Stimulated activated CD4-positive, alpha-beta T cell treated with anti-CD3 and anti-CD28 coated beads, TNF-alpha, amount 100 ng/mL, for 24 hours (primary cell): ENCODE measurements around the gene FOXI3.

Experiments
- DNase-seq, 3 experiments: peaks; one replicate each; pipeline ENCODE4 v3.0.0-alpha.2; 2020; ENCODE audit warnings: low read depth in 3 of 3

The FOXI3 gene

DNA sequence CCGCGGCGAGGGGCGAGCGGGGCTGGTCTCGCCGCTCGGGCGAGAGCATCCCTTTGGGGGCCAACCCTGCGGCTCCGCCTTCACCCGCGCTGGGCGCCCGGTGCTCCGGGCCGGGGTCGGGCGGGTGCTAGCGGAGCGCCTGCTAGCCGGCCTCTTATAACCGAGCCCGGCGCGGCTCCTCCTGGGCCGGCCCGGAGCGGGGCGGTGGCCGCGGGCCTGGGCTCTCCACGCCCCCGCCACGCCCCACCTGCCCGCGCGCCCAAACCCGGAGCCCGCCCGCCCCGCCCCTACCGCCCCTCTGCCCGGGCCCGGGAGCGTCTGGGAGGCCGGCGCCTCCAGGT is at the start of gene FOXI3:
Gene FOXI3 (minus strand): TSS at position 129 of the 341 bp plus-strand sequence. CDS start 158 bp downstream, outside the sequence.
- no peak for DNase-seq

DNA sequence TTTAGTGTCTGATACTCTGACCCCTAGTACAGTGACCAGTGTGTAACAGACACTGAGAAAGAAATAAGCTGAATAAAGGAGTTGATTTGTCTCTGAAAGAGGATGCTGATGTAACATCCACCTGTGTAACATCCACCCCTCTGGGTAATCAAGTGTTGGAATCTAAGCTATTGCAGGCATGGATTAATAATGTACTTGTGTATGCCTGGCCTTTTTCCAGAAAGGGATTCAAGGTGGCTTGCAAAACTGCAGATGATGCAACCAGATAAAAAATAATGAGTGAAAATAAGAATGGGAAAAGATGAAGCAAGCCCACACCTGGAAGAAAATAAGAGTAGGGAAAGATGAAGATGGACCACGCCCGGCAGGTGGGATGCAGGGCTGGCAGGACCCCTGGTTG is 48.2 kb upstream of the FOXI3 start:
- DNase-seq = no peak

DNA sequence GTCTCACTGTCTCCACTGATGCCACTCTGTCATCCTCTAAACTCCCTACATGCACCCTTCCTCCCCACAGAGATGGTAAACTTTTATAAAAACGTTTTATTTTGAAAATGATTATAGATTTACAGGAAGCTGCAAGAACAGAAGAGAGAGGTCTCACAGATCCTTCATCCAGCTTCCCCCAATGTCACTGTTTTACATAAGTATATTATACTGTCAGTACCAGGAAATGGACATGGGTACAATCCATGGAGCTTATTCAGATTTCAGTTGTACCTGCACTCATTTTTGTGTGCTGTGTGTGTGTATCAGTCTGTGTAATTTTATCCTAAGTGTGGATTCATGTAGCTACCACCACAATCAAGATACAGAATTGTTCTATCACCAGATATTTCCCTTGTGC is 46.7 kb upstream of the FOXI3 start:
- no peak for DNase-seq

DNA sequence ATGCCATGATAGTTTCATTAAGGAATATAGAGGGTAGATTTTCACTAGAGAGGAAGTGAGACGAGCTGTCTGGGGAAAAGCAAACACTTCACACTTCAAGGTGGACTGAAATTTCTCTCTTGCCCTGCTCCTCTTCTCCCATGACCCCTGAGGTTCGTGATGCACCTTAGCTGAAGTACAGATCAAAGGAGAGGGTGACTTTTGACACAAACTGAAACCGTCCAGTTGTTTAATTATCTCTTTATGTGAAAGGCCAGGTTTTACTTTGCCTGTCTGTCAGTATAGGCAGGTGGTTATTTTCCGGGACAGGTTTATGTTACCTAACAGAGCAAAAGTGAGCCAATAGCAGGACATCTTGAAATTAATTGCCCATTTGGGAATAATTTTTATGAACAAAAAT is 41.0 kb upstream of the FOXI3 start:
- DNase-seq = no peak

DNA sequence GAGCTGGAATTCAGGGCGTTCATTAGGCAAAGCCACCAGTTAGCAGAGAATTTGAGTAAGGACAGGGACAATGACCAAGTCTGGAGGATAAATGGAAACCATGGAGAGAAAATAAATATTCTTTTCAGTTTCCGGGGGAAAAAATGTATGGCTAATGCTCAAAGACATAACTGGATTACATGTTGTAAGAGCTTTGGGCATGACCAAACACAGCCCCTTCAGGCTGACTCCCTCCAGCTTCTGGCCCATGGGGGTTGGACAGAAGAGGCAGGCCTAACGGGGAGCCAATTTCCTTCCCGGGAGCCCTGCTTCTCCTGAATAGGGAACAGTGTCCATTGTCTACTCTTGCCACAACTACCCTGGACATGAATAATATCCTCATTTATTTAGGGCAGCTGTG is 39.5 kb upstream of the FOXI3 start:
- no peak for DNase-seq

DNA sequence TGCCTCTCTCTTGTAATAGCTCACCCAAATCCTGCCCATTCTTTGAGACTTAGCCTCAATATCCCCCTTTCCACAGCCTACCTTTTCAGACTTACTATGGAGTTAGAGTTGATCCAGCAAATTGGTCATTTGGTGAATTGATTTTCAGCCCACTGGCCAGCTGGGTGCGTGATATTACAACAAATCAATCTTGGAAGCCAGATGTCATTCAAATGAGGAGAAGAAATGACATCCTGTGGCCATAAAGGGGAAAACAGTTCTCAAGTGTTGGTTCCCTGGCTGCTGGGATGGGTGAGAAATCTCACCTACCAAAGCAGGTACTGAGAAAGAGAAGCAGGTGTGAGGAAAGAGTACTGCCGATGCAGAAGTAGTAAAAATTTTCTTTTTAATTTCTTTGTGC is 36.7 kb upstream of the FOXI3 start:
- no peak for DNase-seq

DNA sequence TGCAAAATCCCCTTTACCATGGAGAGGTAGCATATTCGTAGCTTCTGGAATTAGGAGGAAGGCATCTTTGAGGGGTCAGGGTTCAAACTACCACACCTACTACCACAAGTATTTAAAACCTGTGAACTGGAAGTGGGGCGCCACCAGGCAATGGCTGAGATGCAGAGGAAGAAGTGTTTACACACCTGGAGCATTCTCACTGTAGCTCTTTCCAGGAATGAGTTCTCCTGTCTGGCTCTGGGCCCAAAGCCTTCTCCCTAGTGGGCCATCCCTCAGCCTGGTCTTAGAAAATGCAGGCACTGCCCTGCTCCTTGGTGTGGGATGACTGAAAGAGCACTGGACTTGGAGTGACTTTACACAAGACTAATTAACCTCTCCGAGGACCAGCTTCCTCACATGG is 30.7 kb upstream of the FOXI3 start:
- DNase-seq = no peak

DNA sequence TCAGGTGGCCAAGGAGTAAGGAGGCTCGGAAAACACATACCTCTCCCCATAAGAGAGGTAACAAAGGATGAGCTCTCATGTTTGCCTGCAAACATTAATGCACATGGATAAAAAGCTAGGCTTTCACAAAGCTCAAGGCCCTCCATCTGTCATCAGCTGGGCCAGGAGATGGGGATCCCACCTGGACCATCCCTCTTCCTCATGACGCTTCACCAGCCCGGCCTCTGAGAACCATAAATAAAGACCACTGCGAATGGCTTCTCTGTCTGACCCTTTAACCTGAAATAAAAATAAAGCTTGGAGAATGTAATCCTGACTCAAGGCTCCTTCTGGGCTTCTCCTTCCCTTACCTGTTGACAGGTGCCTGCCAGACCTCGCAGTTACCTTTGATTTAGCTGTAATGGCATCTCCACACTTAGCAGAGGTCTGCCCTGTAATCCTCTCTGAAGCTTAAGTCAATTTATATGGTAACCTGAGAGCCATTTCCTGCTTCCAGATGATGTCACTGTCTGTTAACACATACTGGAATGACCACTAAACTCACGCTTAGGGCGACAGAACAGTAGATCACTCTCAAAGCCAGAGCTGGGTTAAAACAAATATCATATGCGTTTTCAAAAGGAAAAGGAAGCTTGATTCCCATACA is 29.3 kb upstream of the FOXI3 start:
- no peak for DNase-seq

DNA sequence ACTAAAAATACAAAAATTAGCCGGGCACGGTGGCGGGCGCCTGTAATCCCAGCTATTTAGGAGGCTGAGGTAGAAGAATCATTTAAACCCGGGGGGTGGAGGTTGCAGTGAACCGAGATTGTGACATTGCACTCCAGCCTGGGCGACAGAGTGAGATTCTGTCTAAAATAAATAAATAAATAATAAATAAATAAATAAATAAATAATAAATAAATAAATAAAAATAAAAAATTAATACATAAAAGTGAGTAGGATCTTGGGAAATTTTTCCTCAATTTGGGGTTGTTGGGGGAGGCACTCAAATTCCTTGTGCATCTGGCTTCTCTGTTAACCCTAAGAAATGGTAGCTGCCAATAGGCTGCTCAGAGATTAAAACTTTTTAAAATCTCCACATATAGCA is 20.3 kb upstream of the FOXI3 start:
- DNase-seq = no peak

DNA sequence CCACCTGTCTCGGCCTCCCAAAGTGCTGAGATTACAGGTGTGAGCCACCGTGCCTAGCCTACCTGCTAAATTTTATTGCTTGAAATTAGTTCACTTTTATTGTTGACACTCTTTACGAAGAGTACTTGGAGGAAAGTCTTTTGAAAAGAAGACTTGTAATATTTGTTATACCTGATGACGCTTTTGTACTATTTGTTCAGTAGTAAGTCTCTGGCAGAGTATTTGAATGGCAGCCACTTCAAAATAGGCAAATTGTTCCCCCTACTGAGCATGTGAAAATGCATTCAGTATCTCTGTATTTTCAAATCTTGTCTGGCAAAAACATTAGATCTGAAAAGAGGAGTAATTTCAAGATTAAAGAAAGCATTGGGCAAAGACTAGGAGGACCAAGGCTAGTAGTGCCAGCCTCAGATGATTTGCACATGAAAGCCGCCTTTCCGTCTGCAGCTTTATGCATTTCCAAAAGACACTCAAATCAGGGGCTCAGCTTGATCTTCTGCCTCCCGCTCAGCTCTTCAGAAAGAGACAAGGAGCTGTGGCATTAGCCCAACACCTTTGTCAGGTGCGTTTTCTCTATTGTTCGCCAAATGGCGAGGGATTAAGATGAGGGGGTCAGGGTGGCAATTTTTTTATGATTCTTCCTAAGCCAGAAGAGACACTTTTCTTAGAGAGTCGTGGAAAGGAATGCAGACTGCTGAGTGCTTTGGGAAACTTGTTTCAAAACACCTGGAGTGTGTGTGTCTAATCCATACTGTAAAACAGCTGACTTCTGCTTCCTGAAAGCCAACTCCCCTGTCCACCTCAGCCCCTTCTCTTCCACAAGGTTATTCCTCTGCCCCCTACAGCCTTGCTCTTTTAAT is 18.8 kb upstream of the FOXI3 start:
- DNase-seq = no peak

DNA sequence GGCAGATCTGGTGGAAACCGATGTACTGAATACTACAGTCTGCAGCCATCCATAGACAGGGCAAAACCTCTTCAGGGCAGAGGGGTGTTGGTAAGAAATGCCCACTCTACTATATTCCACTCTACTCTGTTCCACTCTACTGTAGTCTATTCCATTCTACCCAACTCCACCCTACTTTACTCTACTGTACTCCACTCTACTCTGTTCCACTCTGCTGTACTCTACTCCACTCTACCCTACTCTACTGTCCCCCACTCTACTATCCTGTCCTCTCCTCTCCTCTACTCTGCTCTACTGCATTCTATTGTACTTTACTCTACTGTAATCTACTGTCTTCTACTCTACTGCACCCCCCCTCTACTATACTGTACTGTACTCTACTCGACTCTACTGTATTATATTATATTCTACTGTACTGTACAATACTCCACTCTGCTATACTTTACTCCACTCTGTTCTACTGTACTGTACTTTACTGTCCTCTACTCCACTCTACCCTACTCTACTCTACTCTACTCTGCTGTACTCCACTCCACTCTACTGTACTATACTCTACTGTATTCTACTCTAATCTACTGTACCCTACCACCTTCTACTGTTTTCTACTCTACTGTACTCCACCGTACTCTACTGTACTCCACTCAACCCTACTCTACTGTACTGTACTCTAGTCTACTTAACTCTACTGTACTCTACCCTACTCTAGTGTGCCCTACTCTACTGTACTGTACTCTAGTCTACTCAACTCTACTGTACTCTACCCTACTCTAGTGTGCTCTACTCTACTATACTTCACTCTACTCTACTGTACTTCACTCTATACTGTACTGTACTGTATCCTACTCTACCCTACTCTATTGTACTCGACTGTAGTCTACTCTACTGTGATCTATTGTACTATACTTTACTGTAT is 17.0 kb upstream of the FOXI3 start:
- no peak for DNase-seq

DNA sequence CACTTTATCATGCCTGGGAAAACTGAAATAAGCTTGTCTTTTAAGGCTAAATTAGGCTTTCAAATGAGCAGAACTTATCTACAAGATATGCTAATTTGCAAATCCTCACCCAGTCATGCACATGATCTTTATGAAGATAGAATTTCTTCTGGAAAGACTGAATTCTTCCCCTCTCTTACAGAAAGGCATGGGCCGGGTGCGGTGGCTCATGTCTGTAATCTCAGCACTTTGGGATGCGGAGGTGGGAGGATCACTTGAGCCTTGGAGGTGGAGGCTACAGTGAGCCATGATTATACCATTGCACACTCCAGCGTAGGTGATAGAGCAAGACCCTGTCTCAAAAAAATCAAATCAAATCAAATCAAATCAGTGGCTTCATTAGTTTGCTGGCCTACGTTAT is 11.7 kb upstream of the FOXI3 start:
- no peak for DNase-seq

DNA sequence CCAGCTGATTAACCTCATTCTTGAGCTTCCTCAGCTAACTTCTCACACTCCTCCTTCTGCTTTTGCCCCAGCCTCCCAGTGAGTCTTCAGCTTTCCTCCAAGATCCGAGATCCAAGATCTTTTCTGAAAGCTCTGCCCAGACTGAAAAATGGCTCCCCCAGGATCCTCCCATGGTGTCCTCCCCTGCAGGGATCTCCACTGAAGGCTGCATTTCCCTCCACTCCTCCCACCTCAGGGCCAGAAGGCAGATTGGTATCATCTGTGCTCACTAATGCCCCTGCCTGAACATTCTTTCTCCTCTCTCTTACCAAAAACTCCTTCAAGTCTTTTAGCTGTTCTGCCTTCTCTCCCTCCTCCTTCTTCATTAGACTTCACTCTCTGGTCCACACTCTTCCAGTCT is 6.1 kb upstream of the FOXI3 start:
- DNase-seq = no peak

DNA sequence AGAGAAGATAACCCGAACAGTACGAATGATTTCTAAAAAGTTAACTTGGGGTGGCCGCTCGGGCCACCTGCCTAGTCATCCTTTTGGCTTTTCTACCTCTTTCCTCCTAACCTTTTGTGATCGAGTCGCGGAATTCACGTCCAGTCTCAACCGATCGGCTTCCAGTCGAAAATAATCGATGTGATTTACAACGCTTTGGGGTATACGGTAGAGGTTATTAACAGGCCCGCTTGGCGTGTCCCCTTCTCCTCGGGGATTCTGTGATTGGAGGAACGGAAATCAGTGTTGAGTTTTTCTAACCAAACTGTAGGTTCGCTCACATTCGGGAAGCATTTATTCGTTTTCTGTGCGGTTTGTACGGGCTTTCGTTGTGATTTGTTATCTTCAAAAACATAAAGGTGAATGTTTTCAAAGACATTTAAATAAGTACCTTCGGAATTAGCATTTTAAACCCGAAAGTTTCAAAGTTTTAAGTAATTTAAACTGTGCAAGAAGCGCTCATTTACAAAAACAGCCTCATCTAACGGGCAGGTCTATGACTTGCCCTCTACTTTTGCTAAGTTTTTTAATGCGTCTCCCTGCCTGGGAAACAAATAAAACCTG is 588 bp upstream of the FOXI3 start:
- DNase-seq = no peak

DNA sequence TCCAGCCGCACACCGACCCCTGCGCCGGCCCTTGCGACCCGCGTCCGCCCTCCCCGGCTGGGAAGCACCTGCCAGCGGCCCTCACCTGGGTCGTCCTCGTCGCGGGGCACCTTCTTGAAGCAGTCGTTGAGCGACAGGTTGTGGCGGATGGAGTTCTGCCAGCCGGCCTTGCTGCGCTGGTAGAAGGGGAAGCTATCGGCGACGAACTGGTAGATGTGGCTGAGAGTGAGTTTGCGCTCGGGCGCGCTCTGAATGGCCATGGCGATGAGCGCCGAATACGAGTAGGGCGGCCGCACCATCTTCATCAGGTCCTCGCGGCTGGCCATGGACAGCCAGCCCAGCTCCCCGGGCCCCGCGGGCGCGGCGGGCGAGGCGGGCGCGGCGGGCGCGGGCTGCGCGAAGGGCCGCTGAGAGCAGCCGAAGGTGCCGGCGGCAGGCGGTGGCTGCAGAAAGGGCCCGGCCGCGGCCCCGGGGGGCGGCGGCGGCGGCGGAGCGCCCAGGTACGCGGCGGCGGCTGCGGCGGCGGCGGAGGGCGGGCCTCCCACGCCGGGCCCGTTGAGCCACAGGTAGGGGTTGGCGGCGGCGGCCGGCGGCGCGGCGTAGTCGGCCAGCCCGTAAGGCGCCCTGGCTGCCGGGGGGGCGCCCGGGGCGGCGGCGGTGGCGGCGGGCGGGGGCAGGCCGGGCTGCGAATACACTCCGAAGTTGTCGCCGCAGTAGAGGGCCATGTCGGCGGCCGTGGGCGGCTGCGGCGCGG is 505 bp downstream of the FOXI3 start:
- peak in 1 of 3 experiments; percentile 12 for DNase-seq

DNA sequence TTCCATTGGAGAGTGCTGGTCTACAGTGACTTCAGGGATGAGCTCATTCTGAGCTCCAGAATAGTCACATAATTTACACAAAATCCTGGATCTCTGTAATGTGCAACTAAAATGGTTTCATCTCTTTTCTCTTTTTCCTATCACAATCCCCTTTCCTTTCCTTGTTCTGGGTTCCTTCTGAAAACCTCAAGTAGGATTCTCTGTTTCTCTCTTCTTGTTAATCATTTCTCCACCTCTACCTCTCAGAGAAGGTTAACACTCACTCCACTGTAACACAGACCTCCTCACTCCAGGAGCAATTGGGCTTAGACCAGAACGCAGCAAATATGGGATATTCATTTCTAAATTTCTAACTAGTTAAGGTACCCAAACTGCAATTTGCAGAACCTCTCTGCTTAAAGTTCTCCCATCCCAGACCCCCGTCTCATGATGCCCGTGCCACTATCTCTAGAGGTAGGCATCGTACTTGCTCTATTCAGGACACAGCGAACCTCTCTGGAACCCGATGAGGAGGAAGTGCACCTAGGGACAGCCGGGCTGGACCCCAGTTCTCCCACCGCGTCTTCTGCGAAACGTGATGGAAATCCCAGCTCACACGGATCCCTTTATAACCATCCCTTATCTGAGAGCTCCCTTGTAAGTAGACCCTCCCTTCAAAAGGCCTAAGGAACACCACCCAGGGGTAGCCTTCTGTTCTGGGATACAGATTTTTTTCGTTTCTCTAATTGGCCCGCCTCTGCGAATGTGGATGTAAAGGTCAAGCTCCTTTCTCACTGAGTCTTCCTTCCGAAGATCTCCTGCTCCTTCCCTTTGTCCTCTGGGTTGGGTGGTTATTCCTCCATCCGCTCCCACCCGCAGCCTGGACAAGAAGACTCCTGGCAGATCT is 1.3 kb downstream of the FOXI3 start:
- DNase-seq = no peak

DNA sequence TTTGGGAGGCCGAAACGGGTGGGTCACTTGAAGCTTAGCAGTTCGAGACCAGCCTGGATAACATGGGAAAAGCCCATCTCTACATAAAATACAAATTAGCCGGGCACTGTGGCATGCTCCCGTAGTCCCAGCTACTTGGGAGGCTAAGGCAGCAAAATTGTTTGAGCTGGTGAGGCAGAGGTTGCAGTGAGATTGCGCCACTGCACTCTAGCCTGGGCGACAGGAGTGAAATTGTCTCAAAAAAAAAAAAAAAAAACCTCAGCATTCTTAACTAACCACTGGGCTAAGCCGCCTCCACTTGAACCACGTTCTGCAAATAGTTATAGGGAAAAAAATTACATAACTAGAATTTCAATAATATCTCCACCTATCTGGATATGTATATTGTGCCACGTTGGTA is 2.3 kb downstream of the FOXI3 start:
- no peak for DNase-seq

DNA sequence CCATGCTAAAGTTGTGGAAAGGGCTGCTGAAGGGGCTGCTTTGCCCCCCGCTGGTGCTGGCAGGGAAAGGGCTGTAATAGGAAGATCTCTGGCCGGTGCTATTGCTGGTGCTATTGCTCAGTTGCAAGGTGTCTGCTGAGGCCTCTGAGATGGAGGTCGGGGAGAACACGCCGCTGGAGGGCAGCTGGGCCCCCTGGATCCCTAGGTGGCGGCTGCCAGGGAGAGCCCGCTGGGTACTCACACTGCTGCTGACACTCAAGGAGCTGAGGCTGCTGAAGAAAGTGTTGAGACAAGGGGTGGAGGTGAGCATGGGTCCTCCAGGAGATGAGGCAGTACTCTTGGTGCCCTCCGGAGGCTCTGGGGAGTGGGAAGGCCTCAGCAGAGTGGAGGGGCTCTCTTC is 4.2 kb downstream of the FOXI3 start:
- no peak for DNase-seq

DNA sequence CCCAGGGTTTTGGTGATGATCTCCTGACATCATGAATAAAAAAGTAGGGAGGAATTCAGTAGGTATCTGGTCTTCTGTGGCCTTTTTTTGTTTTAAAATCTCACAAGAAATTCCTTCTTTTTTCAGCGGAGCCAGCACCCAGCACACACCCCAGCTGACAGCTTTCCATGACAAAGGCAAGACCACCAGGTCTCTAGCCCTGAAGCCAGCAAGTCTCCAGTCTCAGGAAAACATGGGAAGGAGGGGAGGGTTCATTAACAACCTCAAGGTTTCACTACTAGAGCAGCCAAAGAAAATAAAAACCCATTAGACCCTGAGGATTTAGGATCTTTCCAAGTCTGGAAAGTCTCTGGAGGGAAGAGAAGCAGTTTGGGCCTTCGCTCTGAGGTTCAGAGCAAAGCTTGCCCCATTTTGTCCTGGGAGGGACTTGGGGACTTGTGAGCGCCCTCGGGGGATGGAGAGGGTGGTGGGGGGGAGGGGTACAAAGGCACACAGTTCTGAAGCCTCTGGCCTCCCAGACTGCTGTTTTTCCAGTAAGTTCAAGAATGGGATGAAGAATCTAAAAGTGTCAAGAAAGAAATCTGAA is 9.0 kb downstream of the FOXI3 start:
- no peak for DNase-seq

DNA sequence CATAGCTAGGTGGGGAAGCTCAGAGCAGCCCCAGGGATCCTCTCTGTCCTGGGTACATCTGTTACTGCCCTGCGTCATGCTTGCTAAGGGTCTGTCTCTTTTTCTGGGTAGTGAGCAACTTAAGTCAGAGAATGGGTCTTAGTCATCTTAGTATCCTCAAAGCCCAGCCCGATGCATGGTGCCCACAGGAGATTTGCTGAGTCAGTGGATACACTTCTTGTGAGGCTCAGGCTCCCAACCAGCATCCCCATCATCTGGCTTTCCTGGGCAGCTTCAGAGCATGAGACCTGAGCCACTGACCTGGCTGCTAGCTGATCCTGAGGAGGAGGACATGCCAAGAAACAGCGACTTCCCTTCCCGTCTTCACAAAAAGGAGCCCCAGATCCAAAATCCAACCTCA is 10.0 kb downstream of the FOXI3 start:
- no peak for DNase-seq
